GM18505 (cell line): Measurements from ENCODE around the gene TMA7.
"Not testable (repeated sequence)": the region's sequence is repeated elsewhere in the genome, so short reads cannot be mapped to it uniquely, and the experiment has no call there.

ENCODE experiments used
- ATAC-seq: cut with Tn5 transposase; IDR thresholded peaks from one replicate; pipeline ENCODE4 v1.9.1; 2021; ENCODE audit not compliant: unreplicated experiment
- POLR2A ChIP-seq: IDR thresholded peaks from 4 replicates; pipeline ENCODE4 v1.6.1; 2011; ENCODE audit warnings: borderline replicate concordance; ENCODE audit not compliant: insufficient read depth, insufficient read length; ENCODE audit errors: extremely low read depth

Gene TMA7

GRCh38 chr3:48467110-48467454, 27.0 kb downstream of the TMA7 start:
- no peak for ATAC-seq
- TF ChIP-seq POLR2A: no peak

- no peak for ATAC-seq
- TF ChIP-seq POLR2A: no peak
Observed at GRCh38 chr3:48467473-48468267, 27.6 kb downstream of the TMA7 start.

GRCh38 chr3:48468329-48468731, 28.3 kb downstream of the TMA7 start:
- no peak for TF ChIP-seq POLR2A
- ATAC-seq: no peak

GRCh38 chr3:48469046-48469915, 29.2 kb downstream of the TMA7 start:
- TF ChIP-seq POLR2A: no peak

GRCh38 chr3:48470286-48470685, 30.2 kb downstream of the TMA7 start:
- ATAC-seq: no peak
- no peak for TF ChIP-seq POLR2A

More at GRCh38 chr3:48469046-48469915, 29.2 kb downstream of the TMA7 start:
- no peak for ATAC-seq

- TF ChIP-seq POLR2A: no peak
- ATAC-seq: no peak
Observed at GRCh38 chr3:48472673-48472922, 32.5 kb downstream of the TMA7 start.

- peak; percentile 71 for ATAC-seq
Observed at GRCh38 chr3:48472923-48473616, 33.0 kb downstream of the TMA7 start.

GRCh38 chr3:48473617-48473952, 33.5 kb downstream of the TMA7 start:
- TF ChIP-seq POLR2A: no peak
- no peak for ATAC-seq

More at GRCh38 chr3:48472923-48473616, 33.0 kb downstream of the TMA7 start:
- TF ChIP-seq POLR2A: peak; percentile 92

GRCh38 chr3:48474031-48474430, 34.0 kb downstream of the TMA7 start:
- not testable (repeated sequence) for ATAC-seq

- TF ChIP-seq POLR2A: no peak
Observed at GRCh38 chr3:48474619-48475018, 34.6 kb downstream of the TMA7 start.

GRCh38 chr3:48475188-48475587, 35.1 kb downstream of the TMA7 start:
- TF ChIP-seq POLR2A: no peak
- ATAC-seq: no peak

More at GRCh38 chr3:48474619-48475018, 34.6 kb downstream of the TMA7 start:
- no peak for ATAC-seq

- ATAC-seq: no peak
- TF ChIP-seq POLR2A: no peak
Observed at GRCh38 chr3:48476426-48477053, 36.5 kb downstream of the TMA7 start.

- ATAC-seq: no peak
- TF ChIP-seq POLR2A: no peak
Observed at GRCh38 chr3:48477959-48478520, 38.0 kb downstream of the TMA7 start.

GRCh38 chr3:48478626-48479555, 38.8 kb downstream of the TMA7 start:
- no peak for ATAC-seq
- no peak for TF ChIP-seq POLR2A

- ATAC-seq: not testable (repeated sequence)
Observed at GRCh38 chr3:48480891-48481290, 40.8 kb downstream of the TMA7 start.

GRCh38 chr3:48482822-48483221, 42.8 kb downstream of the TMA7 start:
- not testable (repeated sequence) for ATAC-seq
